Hepatocyte (in vitro differentiated cells): ENCODE results near the gene LAMB4.

Experiments used
- CTCF ChIP-seq: fragments of 200-600 bp; sonication (generic); IDR thresholded peaks from 2 replicates; pipeline ENCODE4 v1.5.1; 2016; ENCODE audit warnings: antibody characterized with exemption, mild to moderate bottlenecking; ENCODE audit not compliant: poor library complexity
- EZH2 ChIP-seq: fragments of 200-600 bp; sonication (generic); IDR thresholded peaks from 2 replicates; pipeline ENCODE4 v1.6.1; 2016; ENCODE audit warnings: antibody characterized with exemption, mild to moderate bottlenecking, borderline replicate concordance

GRCh38 chr7:108118959-108119358, 11.2 kb downstream of the LAMB4 start:
- TF ChIP-seq CTCF (no peak), EZH2 (no peak)
